SK-N-MC (cell line): ENCODE data around the gene FCAMR.

Experiments used
- DNase-seq: peaks from one replicate; pipeline ENCODE4 v3.0.0-alpha.2; 2011; ENCODE audit warnings: low read depth, low spot score
- H3K27ac ChIP-seq: fragments of 200-600 bp; sonication (generic); 2 replicates; pipeline ENCODE4 v1.5.1; 2016; ENCODE audit warnings: mixed run types
- H3K36me3 ChIP-seq: fragments of 200-600 bp; sonication (generic); 2 replicates; pipeline ENCODE4 v1.6.1; 2017; ENCODE audit warnings: antibody characterized with exemption, low read length, mixed read lengths; ENCODE audit not compliant: insufficient read depth
- H3K4me3 ChIP-seq: fragments of 200-600 bp; sonication (generic); 2 replicates; pipeline ENCODE4 v1.5.1; 2016
- H3K9ac ChIP-seq: fragments of 200-600 bp; sonication (generic); 2 replicates; pipeline ENCODE4 v1.8.0; 2017; ENCODE audit warnings: mixed run types, mixed read lengths; ENCODE audit not compliant: insufficient read length
- H3K9me3 ChIP-seq: fragments of 200-600 bp; sonication (generic); 2 replicates; pipeline ENCODE4 v1.6.1; 2017; ENCODE audit warnings: low read depth, mild to moderate bottlenecking, antibody characterized with exemption, low read length, moderate library complexity, mixed read lengths
- EZH2 ChIP-seq: fragments of 200-600 bp; sonication (generic); IDR thresholded peaks from one replicate; pipeline ENCODE4 v1.6.1; 2017; ENCODE audit warnings: antibody characterized with exemption
- FOXP2 ChIP-seq: optimal IDR thresholded peaks from 2 replicates; pipeline ENCODE3; 2011; ENCODE audit warnings: mild to moderate bottlenecking, moderate library complexity; ENCODE audit not compliant: insufficient read depth; ENCODE audit errors: extremely low read length, control extremely low read depth
- POLR2AphosphoS5 ChIP-seq: IDR thresholded peaks from 2 replicates; pipeline ENCODE4 v1.6.1; 2012; ENCODE audit warnings: mild to moderate bottlenecking, low read depth, low read length, borderline replicate concordance

FCAMR gene

DNA sequence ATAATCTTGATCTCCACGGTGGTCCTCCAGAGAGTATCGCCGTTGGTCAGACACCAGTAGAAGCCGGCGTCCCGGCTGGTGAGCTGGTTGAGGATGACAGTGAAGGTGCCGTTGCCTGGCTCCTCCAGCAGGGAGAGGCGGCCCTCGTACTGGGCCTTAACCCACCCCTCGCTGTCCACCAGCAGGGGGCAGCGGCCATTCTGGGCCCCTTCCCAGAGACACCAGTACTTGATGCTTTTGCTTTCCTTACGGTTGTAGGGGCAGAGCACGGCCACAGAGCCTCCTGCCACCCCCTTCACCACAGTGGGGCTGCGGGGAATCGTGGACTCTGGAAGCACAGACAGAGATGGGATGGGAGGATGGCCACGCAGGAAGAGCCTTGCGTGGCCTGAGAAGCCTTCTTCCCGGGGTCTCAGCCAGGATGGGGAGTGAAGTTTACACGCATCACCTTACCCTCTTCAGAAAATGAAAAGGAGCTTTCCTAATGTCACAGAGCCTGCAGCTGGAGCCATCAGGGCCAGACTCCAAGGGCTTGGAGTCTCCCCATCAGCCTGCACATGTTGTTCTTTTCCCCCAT, 34.7 kb downstream of the FCAMR start:
- no peak overlapping the region for H3K9ac ChIP-seq
- H3K27ac ChIP-seq, result no peak overlapping the region
- H3K9me3 ChIP-seq, result no peaks in the 10 kb centered on the region
- no peaks in the 10 kb centered on the region for H3K36me3 ChIP-seq
- no peak for DNase-seq
- no peak overlapping the region for H3K4me3 ChIP-seq
- no peak for TF ChIP-seq EZH2
- no peak for TF ChIP-seq POLR2AphosphoS5
- TF ChIP-seq FOXP2, result no peak

DNA sequence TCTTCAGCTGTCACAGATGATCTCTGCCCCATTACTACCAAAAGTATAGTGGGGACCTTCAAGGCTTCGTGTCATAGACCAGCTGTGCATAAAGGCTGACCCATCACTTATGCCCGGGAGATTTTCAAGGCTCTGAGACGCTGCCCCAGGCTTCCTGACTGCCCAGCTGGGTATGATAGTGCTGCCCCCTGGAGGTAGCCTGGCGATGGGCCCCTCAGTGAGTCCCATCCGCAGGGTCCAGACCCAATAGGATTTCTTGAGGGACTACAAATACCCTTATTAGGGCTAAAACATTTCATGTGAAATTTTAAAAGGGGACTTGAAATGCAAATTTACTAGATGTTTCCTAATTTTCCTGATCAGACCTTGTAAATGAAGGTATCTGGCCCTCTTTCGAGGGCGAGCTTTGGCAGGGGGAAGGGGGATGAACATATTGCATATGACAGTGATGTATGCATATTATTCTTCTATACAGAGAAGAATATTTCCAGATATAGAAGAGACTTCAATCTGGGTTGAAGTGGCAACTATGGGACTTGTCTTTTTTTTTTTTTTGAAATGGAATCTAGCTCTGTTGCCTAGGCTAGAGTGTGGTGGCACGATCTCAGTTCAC, 36.8 kb downstream of the FCAMR start:
- Histone ChIP-seq H3K4me3 (no peak overlapping the region), H3K27ac (no peak overlapping the region), H3K9me3 (no peaks in the 10 kb centered on the region), H3K36me3 (no peaks in the 10 kb centered on the region), H3K9ac (no peak overlapping the region)
- TF ChIP-seq POLR2AphosphoS5, result no peak
- TF ChIP-seq FOXP2, result no peak
- TF ChIP-seq EZH2, result no peak
- DNase-seq, result no peak

DNA sequence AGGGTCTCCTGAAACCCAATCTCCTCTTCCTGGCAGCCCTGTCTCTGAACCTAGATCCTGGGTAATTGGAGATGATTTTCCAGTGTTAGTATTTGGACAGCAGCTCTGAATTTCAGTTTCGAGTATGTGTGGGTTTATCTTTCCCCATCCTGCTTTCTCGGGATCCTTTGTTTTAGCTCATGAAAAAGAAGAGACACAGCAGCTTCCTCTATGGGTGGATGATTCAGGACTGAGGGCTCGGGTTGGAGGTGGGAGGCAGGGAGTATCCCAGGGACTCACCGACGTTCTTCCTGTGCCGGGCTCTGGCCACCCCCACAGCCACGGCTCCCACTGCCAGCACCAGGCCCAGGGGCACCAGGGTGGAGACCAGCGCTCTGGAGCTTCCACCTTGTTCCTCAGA, 38.1 kb downstream of the FCAMR start:
- H3K27ac ChIP-seq, result no peak overlapping the region
- H3K4me3 ChIP-seq, result no peak overlapping the region
- DNase-seq, result no peak
- H3K9ac ChIP-seq, result no peak overlapping the region
- TF ChIP-seq FOXP2, result no peak
- H3K36me3 ChIP-seq, result no peaks in the 10 kb centered on the region
- no peaks in the 10 kb centered on the region for H3K9me3 ChIP-seq

- H3K9ac ChIP-seq, result no peak overlapping the region
- no peaks in the 10 kb centered on the region for H3K9me3 ChIP-seq
- H3K36me3 ChIP-seq, result no peaks in the 10 kb centered on the region
- no peak for DNase-seq
- H3K27ac ChIP-seq, result no peak overlapping the region
- TF ChIP-seq POLR2AphosphoS5 (no peak), EZH2 (no peak), FOXP2 (no peak)
- no peak overlapping the region for H3K4me3 ChIP-seq
Measured at GRCh38 chr1:206931709-206932108, 38.6 kb downstream of the FCAMR start.

DNA sequence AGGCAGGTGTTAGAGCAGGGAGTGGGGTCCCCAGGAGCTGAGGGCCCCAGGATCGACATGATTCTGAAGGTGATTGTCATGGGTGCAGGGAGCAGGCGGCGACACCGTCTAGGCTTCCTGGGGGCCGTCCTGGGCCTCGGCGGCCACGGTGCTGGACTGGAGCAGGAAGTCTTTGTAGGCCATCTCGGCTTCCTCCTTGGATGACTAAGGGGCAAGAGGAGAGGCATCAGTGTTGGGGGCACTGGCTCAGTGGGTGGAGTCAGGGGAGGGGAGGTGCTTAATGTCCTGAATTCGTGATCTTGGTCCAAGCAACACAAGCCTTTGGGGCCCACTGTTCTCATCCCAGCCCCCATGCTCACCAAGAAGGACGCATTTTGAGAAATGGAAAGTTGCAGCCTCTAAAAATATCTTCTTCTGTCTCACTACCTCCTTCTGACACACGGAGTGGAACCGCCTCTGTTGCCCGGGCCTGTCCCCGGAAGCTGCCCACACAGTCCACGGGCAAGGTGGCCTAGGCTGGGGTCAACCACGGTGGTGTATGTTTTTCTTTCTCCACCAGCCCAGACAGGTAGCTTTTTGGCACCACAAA, 40.0 kb downstream of the FCAMR start:
- Histone ChIP-seq H3K4me3 (no peak overlapping the region), H3K9me3 (no peaks in the 10 kb centered on the region), H3K9ac (no peak overlapping the region), H3K27ac (no peak overlapping the region), H3K36me3 (no peaks in the 10 kb centered on the region)
- no peak for DNase-seq
- TF ChIP-seq POLR2AphosphoS5, result no peak
- TF ChIP-seq EZH2, result no peak
- no peak for TF ChIP-seq FOXP2

DNA sequence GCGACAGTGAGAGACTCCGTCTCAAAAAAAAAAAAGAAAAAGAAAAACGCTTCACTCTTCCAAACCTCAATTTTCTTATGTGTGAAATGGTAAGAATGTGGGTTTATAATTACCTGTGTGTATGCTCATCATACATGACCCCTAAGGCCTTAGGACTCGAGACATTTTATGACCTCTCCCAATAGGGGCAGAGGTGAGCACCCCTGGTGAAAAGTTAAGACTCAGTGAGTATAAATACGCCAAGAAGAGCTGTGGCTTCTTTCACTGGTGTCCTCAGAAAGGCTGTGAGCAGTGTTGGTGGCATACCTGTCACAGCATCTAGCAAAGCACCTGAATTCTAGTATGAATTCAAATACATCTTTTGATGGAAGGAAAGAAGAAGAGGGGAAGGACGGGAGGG, 40.7 kb downstream of the FCAMR start:
- no peak for TF ChIP-seq FOXP2
- no peak for TF ChIP-seq POLR2AphosphoS5
- TF ChIP-seq EZH2, result no peak
- H3K9ac ChIP-seq, result no peak overlapping the region
- no peak overlapping the region for H3K27ac ChIP-seq

GRCh38 chr1:206926286-206926685, 44.0 kb downstream of the FCAMR start:
- Histone ChIP-seq H3K9ac (no peak overlapping the region), H3K27ac (no peak overlapping the region), H3K36me3 (no peaks in the 10 kb centered on the region), H3K4me3 (no peak overlapping the region), H3K9me3 (no peaks in the 10 kb centered on the region)
- no peak for DNase-seq
- no peak for TF ChIP-seq EZH2
- TF ChIP-seq FOXP2, result no peak
- TF ChIP-seq POLR2AphosphoS5, result no peak

More for the DNA sequence above, 40.7 kb downstream of the FCAMR start:
- no peak for DNase-seq
- no peak overlapping the region for H3K4me3 ChIP-seq
- H3K9me3 ChIP-seq, result no peaks in the 10 kb centered on the region
- H3K36me3 ChIP-seq, result no peaks in the 10 kb centered on the region

DNA sequence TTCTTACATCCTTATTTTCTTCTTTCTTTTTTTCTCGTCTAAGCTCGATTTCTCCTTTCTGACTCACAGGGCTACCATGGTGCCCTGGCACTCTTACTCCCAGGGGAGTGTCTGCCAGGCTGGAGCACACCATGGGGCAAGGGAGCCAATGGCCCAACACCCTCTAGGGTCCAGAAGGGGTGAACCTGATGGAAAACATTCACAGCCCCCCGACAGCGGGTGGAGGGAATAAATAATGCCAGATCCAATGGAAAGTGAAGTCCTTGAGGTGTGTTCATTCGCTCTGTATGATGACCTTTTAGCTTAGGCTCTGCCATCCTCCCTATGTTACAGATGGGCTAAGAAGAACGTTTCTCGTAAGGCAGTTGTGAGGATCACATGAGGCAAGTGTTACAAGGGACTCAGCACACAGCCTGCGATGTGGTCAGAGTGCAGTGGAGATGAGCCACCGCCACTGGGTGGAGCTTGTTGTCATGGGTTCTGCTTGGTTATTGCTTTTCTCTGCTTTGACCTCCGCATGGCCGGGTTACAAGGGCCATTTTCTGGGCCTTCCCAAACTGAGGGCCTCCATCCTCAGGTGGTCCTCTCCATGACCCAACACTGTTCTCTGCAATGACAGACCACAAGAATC, 45.0 kb downstream of the FCAMR start:
- H3K9ac ChIP-seq, result no peak overlapping the region
- no peak for TF ChIP-seq EZH2
- TF ChIP-seq POLR2AphosphoS5, result no peak
- no peak for TF ChIP-seq FOXP2
- no peak overlapping the region for H3K4me3 ChIP-seq
- no peak overlapping the region for H3K27ac ChIP-seq
- no peaks in the 10 kb centered on the region for H3K9me3 ChIP-seq
- no peak for DNase-seq
- H3K36me3 ChIP-seq, result no peaks in the 10 kb centered on the region
